Suppressor macrophage treated with lipopolysaccharide for 1 hour (primary cell): ENCODE measurements around the gene CHKB.
"Not testable (repeated sequence)": the region's sequence is repeated elsewhere in the genome, so short reads cannot be mapped to it uniquely, and the experiment has no call there.

Source experiments
- DNase-seq, 3 donors: peaks; one replicate each; pipeline ENCODE4 v3.0.0-alpha.2; 2020 to 2022

Gene CHKB

DNA sequence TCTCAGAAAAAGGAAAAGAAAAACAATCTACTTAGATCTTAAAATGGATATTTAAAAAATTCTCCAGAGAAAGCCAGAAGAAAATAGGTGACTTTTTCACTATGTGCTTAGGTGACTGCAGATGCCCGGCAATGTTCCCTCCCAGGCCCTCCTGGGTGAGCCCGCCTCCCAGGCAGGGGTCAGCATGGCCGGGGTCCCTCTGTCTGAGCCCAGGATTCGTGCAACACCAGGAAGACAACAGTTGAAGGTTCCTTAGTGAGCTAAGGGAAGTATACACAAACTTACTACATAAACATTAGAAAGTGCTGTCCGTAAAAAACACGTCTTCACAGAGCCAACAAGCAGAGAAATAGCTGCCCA lies 29.5 kb upstream of the CHKB start:
- DNase-seq = no peak

DNA sequence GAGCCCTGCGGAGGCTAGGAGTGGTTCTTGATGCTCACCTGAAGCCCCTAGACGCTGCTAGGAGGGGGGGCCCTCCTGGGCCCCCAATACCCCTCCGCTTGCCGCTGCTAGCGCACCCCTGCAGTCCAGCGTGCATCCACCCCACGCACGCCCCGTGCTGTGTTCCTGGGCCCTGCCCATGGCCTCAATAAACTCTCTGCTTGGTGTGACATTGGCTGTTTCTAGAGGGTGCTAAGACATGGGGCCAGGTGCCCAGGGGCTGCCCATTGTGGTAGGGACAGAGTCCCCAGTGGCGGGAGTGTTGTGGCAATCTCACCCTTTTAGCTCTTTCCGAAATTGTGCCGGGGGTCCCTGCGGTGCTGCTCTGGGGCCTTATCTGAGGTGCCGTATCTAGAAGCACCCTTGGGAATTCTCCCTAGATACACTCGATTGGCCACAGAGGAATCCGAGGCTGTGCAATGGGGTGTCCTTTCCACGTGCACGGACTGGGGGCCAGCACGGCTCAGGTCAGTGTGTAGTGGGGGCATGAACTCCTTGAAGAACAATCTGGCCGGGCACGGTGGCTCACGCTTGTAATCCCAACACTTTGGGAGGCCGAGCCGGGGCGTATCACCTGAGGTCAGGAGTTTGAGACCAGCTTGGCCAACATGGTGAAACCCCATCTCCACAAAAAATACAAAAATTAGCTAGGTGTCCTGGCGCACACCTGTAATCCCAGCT lies 28.9 kb upstream of the CHKB start:
- DNase-seq = no peak

GRCh38 chr22:50610581-50610980 lies 27.9 kb upstream of the CHKB start:
- DNase-seq = no peak

GRCh38 chr22:50610041-50610451 lies 27.4 kb upstream of the CHKB start:
- DNase-seq = no peak

- no peak for DNase-seq
Measured at GRCh38 chr22:50609599-50609998, 26.9 kb upstream of the CHKB start.

GRCh38 chr22:50608996-50609395 lies 26.3 kb upstream of the CHKB start:
- DNase-seq = no peak

DNA sequence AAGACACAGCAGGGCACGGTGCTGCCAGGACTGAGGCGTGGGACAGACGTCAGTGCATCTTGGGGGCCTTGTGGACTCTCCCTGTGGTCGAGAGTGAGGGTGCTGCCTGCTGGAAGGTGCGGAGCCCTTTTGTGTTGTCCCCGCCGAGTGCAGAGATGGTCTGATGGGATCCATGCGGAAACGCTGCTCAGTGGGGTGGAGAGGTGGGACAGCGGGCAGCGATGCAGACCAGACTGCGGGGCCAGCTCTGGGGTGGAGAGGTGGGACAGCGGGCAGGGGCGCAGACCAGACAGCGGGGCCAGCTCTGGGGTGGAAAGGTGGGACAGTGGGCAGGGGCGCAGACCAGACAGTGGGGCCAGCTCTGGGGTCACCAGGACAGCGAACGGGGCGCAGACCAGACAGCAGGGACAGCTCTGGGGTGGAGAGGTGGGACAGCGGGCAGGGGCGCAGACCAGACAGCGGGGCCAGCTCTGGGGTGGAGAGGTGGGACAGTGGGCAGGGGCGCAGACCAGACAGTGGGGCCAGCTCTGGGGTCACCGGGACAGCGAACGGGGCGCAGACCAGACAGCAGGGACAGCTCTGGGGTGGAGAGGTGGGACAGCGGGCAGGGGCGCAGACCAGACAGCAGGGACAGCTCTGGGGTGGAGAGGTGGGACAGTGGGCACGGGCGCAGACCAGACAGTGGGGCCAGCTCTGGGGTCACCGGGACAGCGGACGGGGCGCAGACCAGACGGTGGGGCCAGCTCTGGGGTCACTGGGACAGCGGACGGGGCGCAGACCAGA lies 25.6 kb upstream of the CHKB start:
- DNase-seq = not testable (repeated sequence)

- no peak for DNase-seq
Measured at GRCh38 chr22:50607659-50608020, 25.0 kb upstream of the CHKB start.

DNA sequence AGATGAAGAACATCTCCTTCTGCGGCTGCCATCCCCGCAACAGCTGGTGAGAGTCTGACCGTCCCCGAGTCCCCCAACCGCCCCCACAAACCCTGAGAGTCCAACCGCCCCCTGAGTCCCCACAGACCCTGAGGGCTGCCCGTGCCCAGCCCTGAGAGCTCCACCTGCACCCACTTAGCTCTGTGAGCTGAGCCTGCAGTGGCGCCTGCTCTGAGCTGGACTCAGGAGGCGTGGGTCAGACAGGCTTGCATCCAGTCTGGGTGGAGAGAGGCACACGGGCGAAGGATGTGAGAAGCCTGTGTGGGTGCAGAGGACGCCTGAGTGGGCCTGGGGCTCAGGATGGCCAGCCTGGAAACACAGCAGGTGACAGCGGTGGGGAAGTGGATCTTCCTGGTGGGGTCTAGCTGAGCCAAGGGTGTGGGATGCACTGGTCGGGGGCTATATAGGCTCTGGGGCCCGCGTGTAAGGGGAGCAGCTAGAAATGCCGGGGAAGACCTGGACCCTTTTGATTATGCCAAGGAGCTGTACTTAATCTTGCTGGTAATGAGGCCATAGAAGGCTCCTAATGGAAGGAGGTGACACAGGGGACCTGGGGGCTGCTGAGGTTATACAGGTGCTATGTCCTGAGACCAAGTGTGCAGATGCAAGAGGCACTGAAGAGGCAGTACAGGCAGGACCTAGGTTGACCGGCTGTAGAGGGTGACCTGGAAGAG lies 24.5 kb upstream of the CHKB start:
- DNase-seq = no peak

- no peak for DNase-seq
Measured at GRCh38 chr22:50606165-50606945, 23.7 kb upstream of the CHKB start.

DNA sequence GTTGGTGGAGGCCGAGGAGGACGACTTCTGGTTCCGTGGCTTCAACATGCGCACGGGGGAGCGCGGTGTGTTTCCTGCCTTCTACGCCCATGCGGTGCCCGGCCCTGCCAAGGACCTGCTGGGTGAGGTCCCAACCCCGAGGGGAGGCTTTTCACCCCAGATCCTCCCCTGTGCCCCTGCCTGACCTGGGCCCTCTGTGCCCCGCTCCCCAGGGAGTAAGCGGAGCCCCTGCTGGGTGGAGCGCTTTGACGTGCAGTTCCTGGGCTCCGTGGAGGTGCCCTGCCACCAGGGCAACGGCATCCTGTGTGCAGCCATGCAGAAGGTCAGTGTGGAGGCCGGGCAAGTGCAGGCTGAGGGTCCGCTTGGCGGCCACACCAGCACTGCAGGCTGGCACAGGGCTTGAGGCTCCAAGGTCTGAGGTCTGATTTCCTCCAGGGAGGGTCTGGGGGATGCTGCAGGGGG lies 23.0 kb upstream of the CHKB start:
- DNase-seq = no peak

GRCh38 chr22:50605002-50605612 lies 22.5 kb upstream of the CHKB start:
- DNase-seq = no peak

DNA sequence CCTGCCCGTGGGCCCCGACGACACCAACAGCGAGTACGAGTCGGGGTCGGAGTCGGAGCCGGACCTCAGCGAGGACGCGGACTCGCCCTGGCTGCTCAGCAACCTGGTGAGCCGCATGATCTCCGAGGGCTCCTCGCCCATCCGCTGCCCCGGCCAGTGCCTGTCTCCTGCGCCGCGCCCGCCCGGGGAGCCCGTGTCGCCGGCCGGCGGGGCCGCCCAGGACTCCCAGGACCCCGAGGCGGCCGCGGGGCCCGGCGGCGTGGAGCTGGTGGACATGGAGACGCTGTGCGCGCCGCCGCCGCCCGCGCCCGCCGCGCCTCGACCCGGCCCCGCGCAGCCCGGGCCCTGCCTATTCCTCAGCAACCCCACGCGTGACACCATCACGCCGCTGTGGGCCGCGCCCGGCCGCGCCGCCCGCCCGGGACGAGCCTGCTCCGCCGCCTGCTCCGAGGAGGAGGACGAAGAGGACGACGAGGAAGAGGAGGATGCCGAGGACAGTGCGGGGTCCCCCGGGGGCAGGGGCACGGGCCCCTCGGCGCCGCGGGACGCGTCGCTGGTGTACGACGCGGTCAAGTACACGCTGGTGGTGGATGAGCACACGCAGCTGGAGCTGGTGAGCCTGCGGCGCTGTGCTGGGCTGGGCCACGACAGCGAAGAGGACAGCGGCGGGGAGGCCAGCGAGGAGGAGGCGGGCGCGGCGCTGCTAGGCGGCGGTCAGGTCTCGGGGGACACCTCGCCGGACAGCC lies 21.8 kb upstream of the CHKB start:
- no peak for DNase-seq

- DNase-seq = peak in 1 of 3 donors; percentile 17
Measured at GRCh38 chr22:50603511-50604255, 21.0 kb upstream of the CHKB start.

- DNase-seq = no peak
Measured at GRCh38 chr22:50602338-50602700, 19.7 kb upstream of the CHKB start.

GRCh38 chr22:50601669-50602337 lies 19.2 kb upstream of the CHKB start:
- DNase-seq = no peak

GRCh38 chr22:50600967-50601668 lies 18.5 kb upstream of the CHKB start:
- no peak for DNase-seq

DNA sequence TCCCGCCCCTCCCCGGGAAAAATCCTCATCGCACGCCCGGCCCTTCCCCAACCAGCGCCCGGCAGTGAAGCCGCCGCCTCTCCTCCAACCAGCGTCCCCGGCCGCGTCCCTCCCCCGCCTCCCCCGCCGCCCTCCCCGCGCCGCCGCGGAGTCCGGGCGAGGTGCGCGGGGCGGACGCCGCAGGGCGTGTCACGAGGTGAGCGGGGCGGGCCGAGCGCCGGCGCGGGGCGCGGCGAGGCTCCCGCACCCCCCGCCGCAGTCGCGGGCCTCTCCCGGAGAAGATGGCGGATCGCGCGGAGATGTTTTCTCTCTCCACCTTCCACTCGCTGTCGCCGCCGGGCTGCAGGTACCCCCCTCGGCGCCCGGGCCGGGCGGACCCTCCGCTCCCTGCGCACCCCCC lies 17.9 kb upstream of the CHKB start, which contains the start of gene MAPK8IP2:
MAPK8IP2 (plus strand) TSS at position 256 of the 400 bp plus-strand sequence; CDS start at position 282, 26 bp downstream.
- peak in 1 of 3 donors; percentile 30 for DNase-seq

- peak; percentile 38 to 80 (median 58) for DNase-seq
Measured at GRCh38 chr22:50599816-50600455, 17.3 kb upstream of the CHKB start.
